Naive thymus-derived CD4-positive, alpha-beta T cell (primary cell): Measurements from ENCODE around the gene TPRKB. TPM values are rescaled to one million over a fixed set of nuclear protein-coding genes. Genes with fewer than 3 reads are reported as not detected.

Experiments
- polyA plus RNA-seq, 2 donors: library from polyadenylated mRNA; unstranded; fragments of 300-500 nt; fragmentation: Illumina TruSeq; gene quantifications; one replicate each; pipeline ENCODE4 v1.2.3, GENCODE V29; 2021
- total RNA-seq, 6 experiments: library from RNA in 5 of 6; stranded (reverse) in 5 of 6; gene quantifications; 1 replicate in 5 of 6; 2 replicates in 1 of 6; pipeline ENCODE4 v1.2.3 and lab custom pipeline; 2021 to 2026

TPRKB gene
- total and polyA plus RNA-seq, 7 experiments from 2014 or later: 16.5 to 87.9 (median 28.0) TPM

Other genes starting within 250 kb of the TPRKB start
- gene NAT8, start 94.9 kb downstream of the TPRKB start, total RNA-seq: not detected
- gene NAT8, start 94.9 kb downstream of the TPRKB start, polyA plus RNA-seq: not detected
- 10 to 100 TPM; 32.0 to 54.1 (median 43.8) TPM for gene DUSP11, start 42.8 kb upstream of the TPRKB start, total RNA-seq
- gene DUSP11, start 42.8 kb upstream of the TPRKB start, polyA plus RNA-seq: 10 to 100 TPM; 61.6 to 70.9 TPM
- not detected for gene C2orf78, start 46.8 kb upstream of the TPRKB start, total RNA-seq
- gene C2orf78, start 46.8 kb upstream of the TPRKB start, polyA plus RNA-seq: not detected
- gene STAMBP, start 91.6 kb upstream of the TPRKB start, total RNA-seq: 10 to 100 TPM; 22.2 to 44.5 (median 32.9) TPM
- 10 to 100 TPM; 38.1 to 38.8 TPM for gene STAMBP, start 91.6 kb upstream of the TPRKB start, polyA plus RNA-seq
- gene ACTG2, start 155.7 kb upstream of the TPRKB start, total RNA-seq: not detected
- not detected for gene ACTG2, start 155.7 kb upstream of the TPRKB start, polyA plus RNA-seq
- 10 to 100 TPM; 43.1 to 73.9 (median 65.8) TPM for gene DGUOK, start 189.5 kb upstream of the TPRKB start, total RNA-seq
- 100 to 1,000 TPM; 207 to 220 TPM for gene DGUOK, start 189.5 kb upstream of the TPRKB start, polyA plus RNA-seq
- 10 to 100 TPM; 19.1 to 38.6 (median 28.6) TPM for gene TET3, start 247.6 kb upstream of the TPRKB start, total RNA-seq
- gene TET3, start 247.6 kb upstream of the TPRKB start, polyA plus RNA-seq: 1 to 10 TPM in 1 of 2 donors, under 1 TPM in 1; 0.77 to 1.1 TPM